Cardiac septum (tissue), 1 donor: ENCODE measurements around the gene CCL25. TPM values are rescaled to one million over a fixed set of nuclear protein-coding genes. Genes with fewer than 3 reads are reported as not detected.

Experiments
- DNase-seq: peaks from one replicate; pipeline ENCODE4 v3.0.0-alpha.2; 2020; ENCODE audit warnings: low spot score
- intact Hi-C: fragments of 100-400 bp; cut with DNase I; formaldehyde crosslinking; loops from one replicate; pipeline ENCODE4 v1.14.0; 2022
- total RNA-seq: library from RNA; stranded (reverse); fragmentation: NEBNext Ultra II Directional; extraction: Animal tissue kit (Norgen Biotek cat#: 25700); gene quantifications from one replicate; pipeline ENCODE4 v1.2.1, GENCODE V29; 2021
- donor health status: DM: no; HTN: no; CAD: no.

CCL25 gene
- total RNA-seq, 1 donor from 2014 or later, result not detected

DNA sequence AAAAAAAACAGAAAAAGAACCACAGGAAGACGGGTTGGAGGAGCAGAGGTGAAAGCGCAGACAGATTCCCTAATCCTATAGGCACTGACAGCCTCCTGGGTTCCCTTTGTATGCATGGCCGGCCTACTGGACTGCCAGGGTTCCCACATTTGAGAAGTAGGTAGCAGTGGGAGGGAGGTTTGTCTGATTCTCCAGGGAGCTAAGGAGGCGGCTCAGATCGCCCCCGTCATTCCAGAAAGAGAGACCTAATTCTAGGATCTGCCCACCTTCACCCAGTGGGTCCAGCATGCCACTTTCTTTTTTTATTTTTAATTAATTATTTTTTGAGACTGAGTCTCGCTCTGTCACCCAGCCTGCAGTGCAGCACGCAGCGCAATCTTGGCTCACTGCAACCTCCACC lies 9.7 kb upstream of the CCL25 start:
- intact Hi-C loops, result no loop called here

GRCh38 chr19:8044018-8044417 lies 8.5 kb upstream of the CCL25 start:
- DNase-seq, result no peak
- intact Hi-C loops, result no loop called here

More for the DNA sequence above, 9.7 kb upstream of the CCL25 start:
- no peak for DNase-seq

- intact Hi-C loops, result no loop called here
- DNase-seq, result no peak
Observed at GRCh38 chr19:8045872-8046568, 6.5 kb upstream of the CCL25 start.

- intact Hi-C loops, result no loop called here
- no peak for DNase-seq
Observed at GRCh38 chr19:8046569-8047165, 5.9 kb upstream of the CCL25 start.

- intact Hi-C loops, result no loop called here
Observed at GRCh38 chr19:8050274-8051096, 2.1 kb upstream of the CCL25 start.

DNA sequence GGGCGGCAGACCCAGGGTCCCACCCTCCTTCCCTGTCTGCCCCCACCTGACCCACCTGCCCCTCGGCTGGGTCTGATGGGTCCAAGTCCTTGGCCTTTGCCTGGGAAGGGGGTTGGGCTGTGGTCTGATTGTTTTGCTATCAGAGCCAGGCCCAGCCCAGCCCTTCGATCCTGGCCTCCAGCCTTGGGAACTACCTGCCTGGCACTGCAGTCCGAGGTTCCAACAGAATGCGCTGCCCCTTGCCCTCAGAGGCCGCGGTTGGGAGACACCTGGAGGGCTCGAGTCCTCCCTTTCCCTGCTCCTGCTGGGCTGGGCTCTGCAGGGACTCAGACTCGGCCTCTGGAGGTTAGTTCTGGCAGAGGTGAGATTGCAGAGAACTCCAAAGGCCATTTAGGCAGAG lies 1.6 kb downstream of the CCL25 start:
- intact Hi-C loops, result no loop called here
- DNase-seq, result no peak

More at GRCh38 chr19:8050274-8051096, 2.1 kb upstream of the CCL25 start:
- peak; percentile 85 for DNase-seq

DNA sequence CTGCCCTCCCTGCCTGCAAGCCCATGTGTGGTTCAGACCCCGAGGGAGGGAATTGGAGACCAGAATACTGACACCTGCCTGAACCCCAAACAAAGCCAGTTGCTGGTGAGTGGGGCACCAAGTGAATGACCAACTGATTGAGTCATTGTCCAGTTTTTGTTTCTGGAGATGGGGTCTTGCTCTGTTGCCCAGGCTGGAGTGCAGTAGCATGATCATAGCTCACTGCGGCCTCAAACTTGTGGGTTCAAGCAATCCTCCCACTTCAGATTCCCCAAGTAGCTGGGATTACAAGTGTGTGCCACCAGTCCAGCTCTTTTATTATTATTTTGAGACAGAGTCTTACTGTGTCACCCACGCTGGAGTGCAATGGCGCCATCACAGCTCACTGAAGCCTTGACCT lies 4.0 kb downstream of the CCL25 start:
- intact Hi-C loops, result no loop called here
- DNase-seq, result no peak

DNA sequence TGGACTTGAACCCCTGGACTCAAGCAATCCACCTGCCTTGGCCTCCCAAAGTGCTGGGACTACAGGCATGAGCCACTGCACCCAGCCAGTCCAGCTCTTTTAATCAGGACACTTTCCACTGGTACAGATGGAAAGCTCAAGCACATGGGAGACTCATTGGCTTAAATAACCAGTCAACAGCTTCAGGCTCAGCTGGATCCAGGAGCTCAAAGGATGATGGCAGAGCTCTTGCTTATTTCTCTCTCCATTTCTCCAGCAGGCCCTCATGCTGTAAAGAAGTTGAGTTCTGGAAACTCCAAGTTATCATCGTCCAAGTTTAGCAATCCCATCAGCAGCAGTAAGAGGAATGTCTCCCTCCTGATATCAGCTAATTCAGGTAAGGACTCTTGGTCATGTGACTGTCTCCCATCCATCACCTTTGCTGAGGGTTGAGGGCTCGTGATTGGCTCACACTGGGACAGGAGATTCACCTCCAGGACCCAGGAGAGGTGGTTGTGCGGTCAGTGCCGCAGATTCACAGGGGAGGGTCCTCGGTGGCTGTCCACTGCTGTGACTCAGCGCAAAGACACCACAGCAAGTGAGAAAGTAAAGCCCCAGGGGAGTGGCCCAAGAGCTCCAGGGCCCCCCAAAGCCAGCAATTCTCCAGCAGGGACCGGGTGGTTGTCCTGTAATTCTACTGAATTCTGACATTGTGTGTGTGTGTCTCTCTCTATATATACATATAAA lies 5.1 kb downstream of the CCL25 start:
- intact Hi-C loops, result no loop called here
- DNase-seq, result no peak

DNA sequence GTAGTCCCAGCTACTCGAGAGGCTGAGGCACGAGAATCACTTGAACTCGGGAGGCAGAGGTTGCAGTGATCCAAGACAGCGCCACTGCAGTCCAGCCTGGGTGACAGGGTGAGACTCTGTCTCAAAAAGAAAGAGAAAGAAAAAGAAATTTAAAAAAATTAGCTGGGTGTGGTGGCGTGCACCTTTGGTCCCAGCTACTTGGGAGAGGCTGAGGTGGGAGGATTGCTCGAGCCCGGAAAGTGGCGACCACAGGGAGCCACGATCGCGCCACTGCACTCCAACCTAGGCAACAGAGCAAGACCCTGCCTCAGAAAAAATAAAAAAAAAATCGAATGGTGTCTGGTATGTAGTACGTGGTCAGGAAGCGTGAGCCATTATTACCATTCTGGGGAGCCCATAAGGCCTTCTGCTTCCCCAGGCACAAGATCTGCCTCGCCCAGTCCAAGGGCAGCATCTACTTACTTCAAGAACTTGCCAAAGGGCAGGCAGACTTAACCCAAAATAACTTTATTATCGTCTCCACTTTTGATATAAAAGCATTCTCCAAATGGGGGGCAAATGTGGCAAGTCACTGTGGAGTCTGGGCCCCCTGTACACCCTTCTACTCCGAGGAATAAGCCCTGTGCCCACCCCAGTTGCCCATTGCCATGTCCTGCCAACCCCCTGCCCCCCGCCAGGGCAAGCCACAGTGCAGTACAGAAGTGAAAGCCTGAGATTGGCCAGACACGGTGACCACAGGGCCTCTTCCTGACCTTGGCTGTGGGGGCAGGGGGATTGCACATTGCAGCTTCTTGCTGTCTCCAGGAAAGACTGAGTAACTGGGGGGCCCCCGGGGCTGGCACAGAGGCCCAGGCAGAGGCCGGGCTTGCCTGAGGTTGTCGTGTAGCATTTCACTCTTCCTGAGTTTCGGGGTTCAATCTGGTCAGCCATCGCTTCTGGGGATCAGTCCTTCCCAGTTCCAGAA lies 12.6 kb downstream of the CCL25 start:
- intact Hi-C loops, result no loop called here
- DNase-seq, result no peak

DNA sequence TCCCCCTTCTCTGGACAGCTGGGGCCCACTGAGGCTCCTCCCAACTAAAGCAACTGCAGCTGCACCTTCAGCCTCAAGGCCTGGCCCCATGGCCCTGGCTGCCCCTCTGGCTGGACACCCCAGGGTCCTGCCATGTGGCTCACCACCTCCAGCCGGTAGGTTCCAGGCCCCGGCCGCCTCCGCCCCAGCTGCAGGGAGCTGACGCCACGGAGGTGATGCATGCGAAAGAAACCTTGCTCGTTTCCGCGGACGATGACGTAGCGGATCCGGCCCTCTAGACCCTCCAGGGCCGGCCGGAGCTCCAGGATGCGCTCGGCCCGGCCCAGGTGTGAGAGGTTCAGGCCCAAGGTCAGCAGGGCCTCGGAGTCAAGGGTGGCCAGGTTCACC lies 13.3 kb downstream of the CCL25 start:
- intact Hi-C loops, result no loop called here
- DNase-seq, result no peak

GRCh38 chr19:8069096-8069973 lies 16.8 kb downstream of the CCL25 start:
- intact Hi-C loops, result no loop called here
- no peak for DNase-seq

- intact Hi-C loops, result no loop called here
- DNase-seq, result no peak
Observed at GRCh38 chr19:8071912-8072311, 19.4 kb downstream of the CCL25 start.

GRCh38 chr19:8074501-8074900 lies 21.9 kb downstream of the CCL25 start:
- no peak for DNase-seq
- intact Hi-C loops, result no loop called here

DNA sequence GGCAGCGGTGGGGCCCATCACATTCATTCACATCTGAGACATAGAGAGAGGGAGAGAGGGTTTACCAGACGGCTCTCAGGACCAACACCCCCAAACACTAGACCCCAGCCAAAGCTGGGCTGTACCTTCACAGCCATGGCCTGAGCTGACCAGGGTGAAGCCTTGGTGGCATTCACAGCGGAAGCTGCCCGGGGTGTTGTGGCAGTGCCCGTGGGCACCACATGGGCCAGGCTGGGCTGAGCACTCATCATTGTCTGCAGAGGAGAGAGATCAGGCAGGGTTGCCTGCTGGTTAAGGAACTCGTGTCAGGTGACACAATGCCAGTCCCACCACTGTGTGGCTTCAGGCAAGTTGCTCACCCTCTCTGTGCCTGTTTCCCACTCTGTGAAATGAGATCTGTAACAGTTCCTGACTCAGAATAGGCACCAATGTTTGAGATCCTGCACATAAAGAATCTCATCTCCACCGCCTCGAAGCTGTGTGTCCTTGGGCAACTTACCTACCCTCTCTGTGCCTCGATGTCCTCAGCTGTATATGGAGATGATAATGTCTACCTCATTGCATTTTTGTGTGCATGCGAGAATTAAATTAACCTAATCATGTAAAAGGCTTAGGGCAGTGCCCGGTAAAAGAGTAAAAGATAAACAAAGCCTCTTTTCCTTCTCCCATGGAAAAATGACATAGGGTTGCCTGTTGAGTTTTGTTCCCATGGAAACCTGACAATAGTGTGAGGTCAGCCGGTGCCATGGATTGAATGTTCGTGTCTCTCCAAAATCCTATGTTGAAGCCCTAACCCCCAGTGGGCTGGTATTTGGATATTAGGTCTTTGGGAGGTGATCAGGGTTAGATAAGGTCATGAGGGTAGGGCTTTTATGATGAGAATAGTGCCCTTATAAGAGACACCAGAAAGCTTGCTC lies 22.9 kb downstream of the CCL25 start:
- no peak for DNase-seq
- intact Hi-C loops, result no loop called here

DNA sequence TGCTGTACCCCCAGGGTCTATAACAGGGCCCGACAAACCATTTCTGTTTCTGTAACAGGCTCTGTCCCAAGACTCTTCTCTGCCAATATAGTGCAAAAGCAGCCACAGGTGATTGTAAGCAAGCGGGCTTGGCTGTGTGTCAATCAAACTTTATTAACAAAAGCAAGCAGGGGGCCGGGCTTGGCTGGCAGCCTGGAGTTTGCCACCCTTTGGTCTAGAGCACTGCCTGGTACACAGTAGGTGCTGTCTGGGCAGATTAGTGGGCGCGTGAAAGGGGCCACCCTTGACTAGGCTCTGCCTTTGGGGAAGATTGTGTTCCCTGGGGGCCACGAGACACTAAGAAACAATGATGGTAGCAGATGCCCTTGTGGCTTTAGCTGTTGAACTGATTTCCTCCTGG lies 27.4 kb downstream of the CCL25 start:
- DNase-seq, result no peak
- intact Hi-C loops, result no loop called here

DNA sequence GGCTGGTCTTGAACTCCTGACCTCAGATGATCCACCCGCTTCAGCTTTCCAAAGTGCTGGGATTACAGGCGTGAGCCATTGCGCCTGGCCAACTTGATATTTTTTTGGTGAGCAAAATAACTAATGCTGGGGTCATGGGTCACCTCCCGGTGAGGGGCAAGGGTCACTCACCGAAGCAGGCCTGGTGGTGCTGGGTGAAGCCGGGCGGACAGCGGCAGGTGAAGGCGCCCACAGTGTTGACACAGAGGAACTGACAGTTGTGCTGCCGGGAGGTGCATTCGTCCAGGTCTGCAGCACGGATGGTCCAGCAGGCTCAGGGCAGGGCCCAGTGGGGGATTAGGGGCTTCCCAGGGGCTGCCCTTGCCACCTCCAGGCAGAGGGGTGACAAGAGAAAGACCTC lies 28.3 kb downstream of the CCL25 start:
- intact Hi-C loops, result no loop called here
- no peak for DNase-seq
